GM18519 (cell line): ENCODE data around the gene SPATA9.
A peak's percentile ranks its signal among the peaks of the same experiment; 100 is the strongest.

Experiments
- ATAC-seq: cut with Tn5 transposase; IDR thresholded peaks from one replicate; pipeline ENCODE4 v1.9.1; 2021; ENCODE audit warnings: mild to moderate bottlenecking, moderate library complexity; ENCODE audit not compliant: unreplicated experiment, low FRiP score

SPATA9 gene

DNA sequence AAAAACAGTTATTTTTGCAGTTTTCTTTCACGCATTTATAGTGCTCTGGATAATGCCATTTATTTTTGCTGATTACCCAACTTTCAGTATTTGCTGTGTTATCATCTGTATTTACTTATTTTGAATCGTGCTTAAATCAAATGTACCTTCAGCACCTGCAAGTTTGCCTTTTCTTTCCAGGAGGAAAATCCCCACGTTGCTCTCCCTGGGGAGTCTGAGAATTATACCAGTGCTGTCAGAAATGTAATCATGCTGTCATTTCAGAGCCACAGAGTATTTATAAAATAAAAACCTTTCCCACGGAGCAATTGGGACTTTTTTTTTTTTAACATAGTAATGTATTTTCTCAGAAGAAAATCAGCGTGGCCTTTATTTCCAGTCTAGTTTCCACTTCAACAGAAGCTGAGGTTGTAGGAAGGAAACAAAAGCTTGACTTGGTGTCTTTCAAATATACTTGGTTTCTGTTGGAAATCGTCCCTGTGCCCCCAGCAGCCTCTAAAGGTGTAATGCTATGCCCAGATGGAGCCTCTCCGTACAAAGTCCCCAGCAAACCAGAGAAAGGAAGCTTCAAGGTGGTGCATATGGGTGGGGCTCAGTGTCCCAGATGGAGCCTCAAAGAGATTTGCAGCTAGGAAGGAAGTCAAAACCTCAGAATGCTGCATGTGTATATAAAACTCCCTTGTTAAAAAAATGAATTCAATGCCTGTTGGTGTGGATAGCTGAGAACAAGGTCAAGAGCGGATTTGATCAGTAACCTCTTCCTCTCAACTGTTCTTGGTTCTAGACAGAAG, 60.8 kb downstream of the SPATA9 start:
- ATAC-seq: no peak

DNA sequence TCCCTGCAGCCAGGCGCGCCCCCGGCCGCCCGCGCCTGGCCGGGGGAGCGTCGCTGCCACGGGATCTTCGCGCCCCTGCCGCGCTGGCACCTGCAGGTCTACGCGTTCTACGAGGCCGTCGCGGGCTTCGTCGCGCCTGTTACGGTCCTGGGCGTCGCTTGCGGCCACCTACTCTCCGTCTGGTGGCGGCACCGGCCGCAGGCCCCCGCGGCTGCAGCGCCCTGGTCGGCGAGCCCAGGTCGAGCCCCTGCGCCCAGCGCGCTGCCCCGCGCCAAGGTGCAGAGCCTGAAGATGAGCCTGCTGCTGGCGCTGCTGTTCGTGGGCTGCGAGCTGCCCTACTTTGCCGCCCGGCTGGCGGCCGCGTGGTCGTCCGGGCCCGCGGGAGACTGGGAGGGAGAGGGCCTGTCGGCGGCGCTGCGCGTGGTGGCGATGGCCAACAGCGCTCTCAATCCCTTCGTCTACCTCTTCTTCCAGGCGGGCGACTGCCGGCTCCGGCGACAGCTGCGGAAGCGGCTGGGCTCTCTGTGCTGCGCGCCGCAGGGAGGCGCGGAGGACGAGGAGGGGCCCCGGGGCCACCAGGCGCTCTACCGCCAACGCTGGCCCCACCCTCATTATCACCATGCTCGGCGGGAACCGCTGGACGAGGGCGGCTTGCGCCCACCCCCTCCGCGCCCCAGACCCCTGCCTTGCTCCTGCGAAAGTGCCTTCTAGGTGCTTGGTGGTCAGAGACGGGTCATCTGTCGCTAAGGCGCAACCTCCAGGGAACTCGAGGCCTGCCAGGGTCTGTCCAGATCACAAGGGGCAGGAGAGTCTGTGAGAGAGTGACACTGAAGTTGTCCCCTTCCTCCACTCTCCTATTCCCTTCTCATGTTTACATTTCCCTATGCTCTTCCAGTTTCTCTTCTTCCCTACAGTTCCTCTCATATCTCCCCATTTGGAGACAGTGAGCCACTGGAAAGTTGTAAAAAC, 61.6 kb downstream of the SPATA9 start:
- ATAC-seq: peak; percentile 39

DNA sequence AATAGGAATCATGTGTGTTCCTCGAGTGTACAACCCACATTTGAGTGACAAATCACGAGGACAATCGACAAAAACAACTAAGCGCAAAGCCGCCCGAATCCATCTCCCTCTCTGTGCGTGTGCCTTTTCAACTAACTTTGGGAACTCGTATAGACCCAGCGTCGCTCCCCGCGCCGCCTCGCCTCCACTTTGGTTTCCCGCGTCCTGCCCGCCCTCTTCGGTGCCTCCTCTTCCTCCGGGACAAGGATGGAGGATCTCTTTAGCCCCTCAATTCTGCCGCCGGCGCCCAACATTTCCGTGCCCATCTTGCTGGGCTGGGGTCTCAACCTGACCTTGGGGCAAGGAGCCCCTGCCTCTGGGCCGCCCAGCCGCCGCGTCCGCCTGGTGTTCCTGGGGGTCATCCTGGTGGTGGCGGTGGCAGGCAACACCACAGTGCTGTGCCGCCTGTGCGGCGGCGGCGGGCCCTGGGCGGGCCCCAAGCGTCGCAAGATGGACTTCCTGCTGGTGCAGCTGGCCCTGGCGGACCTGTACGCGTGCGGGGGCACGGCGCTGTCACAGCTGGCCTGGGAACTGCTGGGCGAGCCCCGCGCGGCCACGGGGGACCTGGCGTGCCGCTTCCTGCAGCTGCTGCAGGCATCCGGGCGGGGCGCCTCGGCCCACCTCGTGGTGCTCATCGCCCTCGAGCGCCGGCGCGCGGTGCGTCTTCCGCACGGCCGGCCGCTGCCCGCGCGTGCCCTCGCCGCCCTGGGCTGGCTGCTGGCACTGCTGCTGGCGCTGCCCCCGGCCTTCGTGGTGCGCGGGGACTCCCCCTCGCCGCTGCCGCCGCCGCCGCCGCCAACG, 62.5 kb downstream of the SPATA9 start, which contains the start of gene GPR150:
GPR150 (plus strand) TSS at position 58 of the 840 bp plus-strand sequence; CDS start at position 247, 189 bp downstream.
- ATAC-seq: peak; percentile 31

DNA sequence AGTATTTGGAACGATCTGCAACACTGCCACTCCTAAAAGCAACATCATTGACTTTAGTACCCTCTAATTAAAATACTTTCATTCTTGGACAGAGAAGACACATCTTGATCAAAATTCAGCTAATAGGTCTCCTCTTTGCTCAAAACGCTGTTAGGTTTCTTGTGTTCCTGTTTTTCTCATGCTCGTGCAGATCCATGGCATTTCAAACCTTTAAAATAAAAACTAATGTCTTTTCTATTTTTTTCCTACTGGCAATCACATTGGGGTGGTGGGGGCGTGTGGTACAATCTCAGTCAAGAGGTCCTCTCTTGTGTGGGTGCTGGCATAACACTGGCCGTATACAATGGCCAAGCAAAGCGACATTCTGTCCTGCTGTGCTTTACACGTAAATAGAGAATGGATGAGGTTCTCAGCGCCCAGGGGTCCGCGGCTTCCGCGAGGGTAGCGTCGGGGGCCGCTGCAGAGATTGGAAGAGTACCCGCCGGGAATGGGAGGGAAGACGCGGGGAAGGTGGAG, 63.2 kb downstream of the SPATA9 start:
- no peak for ATAC-seq

DNA sequence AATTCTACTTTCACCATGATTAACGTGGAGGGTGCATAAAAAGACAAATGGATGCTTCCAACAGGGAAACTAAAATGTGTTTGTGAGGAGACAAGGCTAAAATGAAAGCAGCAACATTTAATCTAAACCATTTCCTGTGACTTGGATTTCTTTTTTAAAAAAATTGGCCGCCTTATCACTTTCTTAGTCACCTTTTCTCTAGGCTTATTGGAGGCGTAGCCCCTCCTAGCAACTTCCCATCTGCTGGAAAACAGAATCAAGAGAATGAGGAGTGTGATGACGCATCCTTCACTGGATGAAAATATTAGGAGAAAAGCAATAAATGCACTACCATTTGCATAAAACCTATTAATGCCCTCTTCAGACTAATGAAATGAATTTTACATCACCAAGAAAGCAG, 63.7 kb downstream of the SPATA9 start:
- ATAC-seq: no peak

DNA sequence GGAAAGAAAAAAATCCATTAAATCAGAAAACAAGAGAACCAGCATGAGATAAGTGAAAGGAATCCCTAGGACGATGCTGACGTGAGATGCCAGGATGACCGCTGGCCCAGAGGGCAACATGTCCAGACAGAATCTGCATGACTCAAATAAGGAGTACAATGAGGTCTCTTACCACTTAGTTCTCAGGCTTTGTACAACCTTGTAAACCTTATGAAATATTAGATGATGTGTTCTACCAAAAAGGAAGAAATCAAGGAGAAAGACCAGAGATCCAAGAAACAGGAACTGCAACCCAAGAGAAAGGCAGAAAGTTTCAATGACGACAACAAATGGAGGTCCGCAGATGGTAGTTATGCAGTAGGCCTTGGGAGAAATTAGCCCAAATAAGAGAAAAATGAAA, 65.7 kb downstream of the SPATA9 start:
- ATAC-seq: no peak

DNA sequence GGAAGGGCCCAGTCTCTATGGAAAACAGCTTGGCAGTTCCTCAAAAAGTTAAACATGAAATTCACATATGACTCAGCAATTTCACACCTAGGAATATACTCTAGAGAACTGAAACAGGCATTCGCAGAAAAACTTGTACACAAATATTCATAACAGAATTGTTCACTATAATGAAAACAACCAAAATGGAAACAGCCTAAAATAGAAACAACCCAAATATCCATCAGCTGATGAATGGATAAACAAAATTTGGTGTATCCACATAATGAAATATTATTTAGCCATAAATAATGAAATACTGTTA, 67.7 kb downstream of the SPATA9 start:
- ATAC-seq: peak; percentile 37

DNA sequence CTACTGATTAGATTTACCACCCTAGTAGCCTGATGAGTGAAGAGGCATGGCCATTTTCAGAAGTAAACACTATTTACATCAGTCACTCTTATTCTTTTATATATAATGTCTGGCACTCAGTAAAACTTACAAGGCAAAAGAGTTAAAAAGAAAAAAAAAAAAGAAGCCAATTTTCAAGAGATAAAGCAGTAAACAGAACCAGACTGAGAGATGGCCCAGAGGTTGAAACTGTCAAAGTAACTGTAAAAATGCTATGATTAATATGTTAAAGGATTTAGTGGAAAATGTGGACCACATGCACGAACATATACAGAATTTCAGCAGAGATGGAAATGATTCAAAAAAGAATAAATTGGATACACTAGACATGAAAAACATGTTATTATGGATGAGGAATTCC, 69.3 kb downstream of the SPATA9 start:
- no peak for ATAC-seq

DNA sequence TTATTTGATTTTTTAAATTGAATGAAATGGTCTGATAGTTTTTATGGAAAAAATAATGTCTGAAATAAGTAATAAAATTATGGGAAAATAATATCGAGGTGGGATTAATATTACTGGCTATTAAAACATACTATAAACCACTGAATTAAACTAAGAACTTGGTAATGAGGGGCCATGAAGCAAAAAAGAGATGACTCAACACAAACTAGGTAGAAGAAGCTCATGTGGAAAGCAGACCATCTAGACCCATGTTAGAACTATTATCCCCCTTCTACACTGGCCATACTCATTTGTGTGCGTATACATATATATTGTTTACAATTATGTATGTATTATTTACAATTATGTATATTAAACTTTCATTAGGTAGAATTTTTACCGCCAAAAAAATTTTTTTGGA, 71.4 kb downstream of the SPATA9 start:
- no peak for ATAC-seq

DNA sequence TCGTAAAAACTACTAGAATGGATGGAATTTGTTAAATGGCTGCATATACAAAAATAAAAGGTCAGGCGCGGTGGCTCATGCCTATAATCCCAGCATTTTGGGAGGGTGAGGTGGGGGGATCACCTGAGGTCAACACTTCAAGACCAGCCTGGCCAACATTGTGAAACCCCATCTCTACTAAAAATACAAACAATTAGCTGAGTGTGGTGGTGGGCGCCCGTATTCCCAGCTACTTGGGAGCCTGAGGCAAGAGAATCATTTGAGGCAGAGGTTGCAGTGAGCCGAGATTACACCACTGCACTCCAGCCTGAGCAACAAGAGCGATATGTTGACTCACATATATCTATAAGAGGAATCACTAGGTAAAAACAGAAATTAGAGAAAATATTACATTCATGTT, 72.2 kb downstream of the SPATA9 start:
- ATAC-seq: no peak

DNA sequence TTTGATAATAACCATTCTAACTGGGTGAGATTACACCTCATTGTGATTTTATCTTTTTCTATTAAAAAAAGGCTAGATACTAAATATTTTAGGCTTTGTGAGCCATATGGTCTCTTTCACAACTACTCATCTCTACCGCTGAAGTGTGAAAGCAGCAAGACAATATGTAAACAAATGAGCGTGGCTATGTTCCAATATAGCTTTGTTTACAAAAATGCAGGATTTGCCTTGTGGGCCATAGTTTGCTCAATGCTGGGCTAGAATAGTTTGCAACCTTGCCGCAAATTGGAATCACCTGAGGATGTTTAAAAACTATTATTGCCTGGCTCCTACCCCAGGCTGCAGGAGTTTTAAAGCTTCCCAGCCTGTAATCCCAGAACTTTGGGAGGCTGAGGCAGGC, 73.1 kb downstream of the SPATA9 start:
- ATAC-seq: no peak
